ENCODE data around the gene ZNF880.

DNA sequence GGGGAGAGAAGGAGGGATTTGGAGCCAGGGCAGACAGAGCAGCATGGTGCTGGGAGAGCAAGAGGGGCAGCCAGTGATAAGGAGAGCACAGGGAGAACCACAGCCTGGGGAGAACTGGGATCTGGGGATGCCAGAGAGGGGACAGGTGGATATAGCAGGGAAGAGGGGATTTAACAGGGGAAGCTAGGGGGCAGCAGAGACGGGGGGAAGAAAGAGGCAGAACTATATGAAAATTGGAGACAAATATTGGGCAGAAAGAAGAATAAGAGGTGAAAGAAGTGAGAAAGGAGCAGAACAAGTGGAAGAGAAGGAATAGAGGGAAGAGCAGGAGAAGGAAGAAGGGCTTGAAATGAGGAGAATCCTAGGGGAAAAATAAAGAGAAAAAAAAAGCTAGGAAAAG is 21.4 kb downstream of the ZNF880 start:
- TF ChIP-seq MXI1 (IDR thresholded peaks at IDR 0.05; ENCODE audit: borderline replicate concordance, low read depth, low read length) (no peak), POLR2A (IDR thresholded peaks at IDR 0.05; ENCODE audit: low read depth, low read length) (no peak)
- TF ChIP-seq, protein P1, sequence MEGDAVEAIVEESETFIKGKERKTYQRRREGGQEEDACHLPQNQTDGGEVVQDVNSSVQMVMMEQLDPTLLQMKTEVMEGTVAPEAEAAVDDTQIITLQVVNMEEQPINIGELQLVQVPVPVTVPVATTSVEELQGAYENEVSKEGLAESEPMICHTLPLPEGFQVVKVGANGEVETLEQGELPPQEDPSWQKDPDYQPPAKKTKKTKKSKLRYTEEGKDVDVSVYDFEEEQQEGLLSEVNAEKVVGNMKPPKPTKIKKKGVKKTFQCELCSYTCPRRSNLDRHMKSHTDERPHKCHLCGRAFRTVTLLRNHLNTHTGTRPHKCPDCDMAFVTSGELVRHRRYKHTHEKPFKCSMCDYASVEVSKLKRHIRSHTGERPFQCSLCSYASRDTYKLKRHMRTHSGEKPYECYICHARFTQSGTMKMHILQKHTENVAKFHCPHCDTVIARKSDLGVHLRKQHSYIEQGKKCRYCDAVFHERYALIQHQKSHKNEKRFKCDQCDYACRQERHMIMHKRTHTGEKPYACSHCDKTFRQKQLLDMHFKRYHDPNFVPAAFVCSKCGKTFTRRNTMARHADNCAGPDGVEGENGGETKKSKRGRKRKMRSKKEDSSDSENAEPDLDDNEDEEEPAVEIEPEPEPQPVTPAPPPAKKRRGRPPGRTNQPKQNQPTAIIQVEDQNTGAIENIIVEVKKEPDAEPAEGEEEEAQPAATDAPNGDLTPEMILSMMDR (conservative IDR thresholded peaks at IDR 0.05; ENCODE audit: low read depth, low read length): no peak

All from IMR-90 (cell line).